Parathyroid adenoma (tissue), 2 donors: ENCODE measurements around the gene GIPC1.

Source experiments
- H2AFZ ChIP-seq: fragments of 300-600 bp; sonication (generic); one replicate; pipeline ENCODE4 v1.7.0; 2017; ENCODE audit warnings: antibody characterized with exemption, mild to moderate bottlenecking
- H3K27ac ChIP-seq: fragments of 300-600 bp; sonication (generic); one replicate; pipeline ENCODE4 v1.7.0; 2017
- H3K27me3 ChIP-seq: fragments of 300-600 bp; sonication (generic); one replicate; pipeline ENCODE4 v1.7.0; 2017; ENCODE audit warnings: low read length; ENCODE audit not compliant: control insufficient read depth, insufficient read depth
- H3K36me3 ChIP-seq: fragments of 300-600 bp; sonication (generic); one replicate; pipeline ENCODE4 v1.7.0; 2017; ENCODE audit warnings: low read length; ENCODE audit not compliant: control insufficient read depth, insufficient read depth
- H3K4me1 ChIP-seq: fragments of 300-600 bp; sonication (generic); one replicate; pipeline ENCODE4 v1.7.0; 2017; ENCODE audit warnings: control low read depth
- H3K4me2 ChIP-seq: fragments of 300-600 bp; sonication (generic); one replicate; pipeline ENCODE4 v1.7.0; 2017; ENCODE audit warnings: low read length
- H3K4me3 ChIP-seq: fragments of 300-600 bp; sonication (generic); one replicate; pipeline ENCODE4 v1.7.0; 2017; ENCODE audit warnings: low read depth, low read length
- H3K79me2 ChIP-seq: fragments of 300-600 bp; sonication (generic); one replicate; pipeline ENCODE4 v1.7.0; 2017; ENCODE audit warnings: control low read depth
- H3K9ac ChIP-seq: fragments of 300-600 bp; sonication (generic); one replicate; pipeline ENCODE4 v1.7.0; 2017; ENCODE audit warnings: mild to moderate bottlenecking
- H3K9me3 ChIP-seq: fragments of 300-600 bp; sonication (generic); one replicate; pipeline ENCODE4 v1.7.0; 2017; ENCODE audit warnings: low read length; ENCODE audit not compliant: control insufficient read depth
- TF ChIP-seq, protein P1 (sequence below): fragments of 300-600 bp; sonication (generic); IDR thresholded peaks from one replicate; pipeline ENCODE4 v1.7.0; 2017; ENCODE audit warnings: antibody characterized with exemption, mild to moderate bottlenecking
- donor health status: primary hyperparathyroidism.

The GIPC1 gene

DNA sequence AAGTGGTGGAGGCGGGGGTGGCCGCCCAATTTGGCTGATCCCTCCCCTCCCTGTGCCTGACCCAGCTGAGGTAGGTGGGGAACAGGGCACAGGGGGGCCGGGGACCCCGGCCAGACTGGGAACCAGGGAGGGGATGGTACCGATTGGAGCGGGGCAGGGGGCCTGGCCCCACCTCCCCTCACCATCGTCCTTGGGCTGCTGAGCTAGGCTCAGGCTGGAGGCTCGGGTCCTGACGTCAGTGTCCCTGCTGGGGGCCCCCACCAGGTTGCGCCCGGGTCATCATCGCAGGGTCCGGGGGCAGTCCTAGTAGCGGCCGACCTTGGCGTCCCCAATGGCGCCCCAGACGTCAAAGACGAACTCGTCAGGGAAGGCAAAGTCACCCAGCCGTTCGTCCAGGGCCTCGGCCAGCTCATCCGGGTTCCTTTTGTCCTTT is 17.8 kb downstream of the GIPC1 start:
- TF ChIP-seq, protein P1, sequence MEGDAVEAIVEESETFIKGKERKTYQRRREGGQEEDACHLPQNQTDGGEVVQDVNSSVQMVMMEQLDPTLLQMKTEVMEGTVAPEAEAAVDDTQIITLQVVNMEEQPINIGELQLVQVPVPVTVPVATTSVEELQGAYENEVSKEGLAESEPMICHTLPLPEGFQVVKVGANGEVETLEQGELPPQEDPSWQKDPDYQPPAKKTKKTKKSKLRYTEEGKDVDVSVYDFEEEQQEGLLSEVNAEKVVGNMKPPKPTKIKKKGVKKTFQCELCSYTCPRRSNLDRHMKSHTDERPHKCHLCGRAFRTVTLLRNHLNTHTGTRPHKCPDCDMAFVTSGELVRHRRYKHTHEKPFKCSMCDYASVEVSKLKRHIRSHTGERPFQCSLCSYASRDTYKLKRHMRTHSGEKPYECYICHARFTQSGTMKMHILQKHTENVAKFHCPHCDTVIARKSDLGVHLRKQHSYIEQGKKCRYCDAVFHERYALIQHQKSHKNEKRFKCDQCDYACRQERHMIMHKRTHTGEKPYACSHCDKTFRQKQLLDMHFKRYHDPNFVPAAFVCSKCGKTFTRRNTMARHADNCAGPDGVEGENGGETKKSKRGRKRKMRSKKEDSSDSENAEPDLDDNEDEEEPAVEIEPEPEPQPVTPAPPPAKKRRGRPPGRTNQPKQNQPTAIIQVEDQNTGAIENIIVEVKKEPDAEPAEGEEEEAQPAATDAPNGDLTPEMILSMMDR, result no peak
- Histone ChIP-seq H3K4me2 (no peak overlapping the region), H3K4me1 (peaks cover 6% of the 10 kb centered on the region), H2AFZ (no peak overlapping the region), H3K9ac (no peak overlapping the region), H3K9me3 (no peaks in the 10 kb centered on the region), H3K27me3 (no peaks in the 10 kb centered on the region), H3K4me3 (no peak overlapping the region), H3K36me3 (no peaks in the 10 kb centered on the region), H3K27ac (no peak overlapping the region), H3K79me2 (no peaks in the 10 kb centered on the region)

DNA sequence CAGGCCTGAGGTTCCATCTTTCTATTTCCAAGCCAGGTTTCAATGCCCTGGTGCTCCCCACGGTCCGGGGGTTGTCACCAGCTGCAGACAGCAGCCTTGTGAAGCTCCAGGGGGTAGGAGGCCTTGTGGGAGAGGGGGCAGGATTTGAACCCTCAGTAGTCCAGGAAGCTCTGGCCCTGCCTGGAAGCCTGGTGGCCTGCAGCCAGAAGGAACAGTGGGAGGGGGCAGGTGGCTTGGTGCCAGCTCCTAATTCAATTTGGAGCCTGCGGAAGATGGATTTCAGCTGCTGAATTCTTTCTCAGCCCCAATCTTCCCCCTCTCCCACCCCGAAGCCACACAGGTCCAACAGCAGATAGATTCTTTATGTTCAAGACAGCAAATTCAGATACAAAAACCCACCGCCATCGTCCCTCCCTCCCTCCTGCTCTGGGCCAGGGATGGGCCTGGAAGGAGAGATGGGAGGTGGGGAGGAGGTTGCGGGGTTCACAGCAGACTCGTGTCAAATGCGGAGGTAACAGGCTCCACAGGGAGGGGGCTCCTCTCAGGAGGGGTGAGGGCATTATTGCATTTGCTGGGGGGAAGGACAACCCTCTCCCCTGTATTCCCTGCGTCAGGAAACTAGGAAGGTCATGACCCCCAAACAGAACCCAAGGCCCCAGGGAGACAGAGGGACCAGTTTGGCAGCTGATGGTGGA is 18.4 kb downstream of the GIPC1 start:
- Histone ChIP-seq H3K4me2 (no peak overlapping the region), H3K9ac (no peak overlapping the region), H2AFZ (no peak overlapping the region), H3K9me3 (no peaks in the 10 kb centered on the region), H3K27me3 (no peaks in the 10 kb centered on the region), H3K27ac (no peak overlapping the region), H3K4me3 (no peak overlapping the region), H3K36me3 (no peaks in the 10 kb centered on the region), H3K4me1 (peaks cover 6% of the 10 kb centered on the region), H3K79me2 (no peaks in the 10 kb centered on the region)
- TF ChIP-seq, protein P1, result no peak

DNA sequence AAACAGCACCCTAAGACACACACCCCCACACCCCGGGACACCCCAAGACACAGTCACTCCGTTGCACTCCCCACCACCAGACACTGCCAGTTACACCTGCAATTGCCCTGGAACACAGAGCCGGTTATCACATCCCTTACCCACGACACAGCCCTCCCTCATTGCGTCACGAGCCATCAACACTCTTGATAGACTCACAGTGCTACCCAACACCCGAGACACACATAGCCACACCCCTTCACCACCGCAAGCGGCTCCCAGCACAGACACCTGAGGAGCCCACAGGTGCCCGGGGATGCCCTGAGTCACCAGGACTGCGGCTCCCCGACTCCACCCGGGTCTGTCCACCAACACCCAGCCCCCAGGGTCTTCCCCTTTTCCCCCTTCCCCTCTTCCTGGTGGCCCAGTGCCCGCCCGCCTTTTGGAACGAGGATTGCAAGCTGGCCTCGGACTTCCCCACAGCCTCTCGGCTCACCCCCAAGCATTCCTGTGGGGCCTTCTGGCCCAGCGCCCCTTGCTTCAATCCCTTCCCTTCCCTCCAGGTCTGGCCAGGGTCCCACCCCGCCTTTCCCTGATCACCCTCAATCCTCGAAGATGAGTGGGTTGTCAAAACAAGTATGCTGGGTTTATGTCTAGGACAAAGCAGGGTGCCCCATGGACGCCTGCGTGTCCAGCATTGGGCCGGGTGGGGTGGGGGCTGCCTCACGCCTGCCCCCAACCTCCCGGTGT is 19.1 kb downstream of the GIPC1 start:
- H3K27ac ChIP-seq, result no peak overlapping the region
- no peak overlapping the region for H2AFZ ChIP-seq
- no peaks in the 10 kb centered on the region for H3K36me3 ChIP-seq
- no peak overlapping the region for H3K9ac ChIP-seq
- no peaks in the 10 kb centered on the region for H3K79me2 ChIP-seq
- H3K9me3 ChIP-seq, result no peaks in the 10 kb centered on the region
- no peaks in the 10 kb centered on the region for H3K27me3 ChIP-seq
- no peak overlapping the region for H3K4me3 ChIP-seq
- H3K4me1 ChIP-seq, result peaks cover 11% of the 10 kb centered on the region
- TF ChIP-seq, protein P1, result no peak
- no peak overlapping the region for H3K4me2 ChIP-seq

DNA sequence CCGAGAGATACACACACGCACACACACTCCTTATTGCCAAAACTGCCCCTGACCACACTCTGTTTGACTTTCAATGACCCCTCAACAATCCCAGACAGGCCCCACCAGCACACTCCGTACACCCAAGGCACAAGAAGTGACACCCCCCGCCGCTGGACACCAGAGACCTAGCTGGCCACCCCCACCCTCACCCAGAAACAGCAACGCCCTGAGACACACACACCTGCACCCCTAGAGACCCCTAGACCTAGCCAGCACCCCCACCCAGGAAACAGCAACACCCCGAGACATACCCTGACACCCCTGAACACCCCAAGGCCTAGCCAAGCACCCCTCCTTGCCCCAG is 19.6 kb downstream of the GIPC1 start:
- Histone ChIP-seq H2AFZ (no peak overlapping the region), H3K9ac (no peak overlapping the region), H3K79me2 (no peaks in the 10 kb centered on the region), H3K9me3 (no peaks in the 10 kb centered on the region), H3K36me3 (no peaks in the 10 kb centered on the region), H3K27me3 (no peaks in the 10 kb centered on the region), H3K27ac (no peak overlapping the region), H3K4me1 (peaks cover 11% of the 10 kb centered on the region), H3K4me2 (no peak overlapping the region), H3K4me3 (no peak overlapping the region)
- TF ChIP-seq, protein P1, result no peak
